GM23338 (cell line): Measurements from ENCODE around the gene DNAJC16. TPM values are rescaled to one million over a fixed set of nuclear protein-coding genes. Genes with fewer than 3 reads are reported as not detected.

Experiments
- ATAC-seq: fragments of 200-7000 bp; cut with Tn5 transposase; 3 replicates; pipeline ENCODE4 v1.9.1; 2020
- DNase-seq: peaks from one replicate; pipeline ENCODE4 v3.0.0-alpha.2; 2015; ENCODE audit warnings: low spot score
- H2AFZ ChIP-seq: fragments of 200-600 bp; sonication (generic); 2 replicates; pipeline ENCODE4 v1.8.0; 2016; ENCODE audit warnings: antibody characterized with exemption, mild to moderate bottlenecking, moderate library complexity
- H3F3A ChIP-seq: fragments of 200-600 bp; sonication (generic); replicated peaks from 2 replicates; pipeline ENCODE4 v1.8.0; 2017; ENCODE audit warnings: antibody characterized with exemption, mixed run types, low read depth
- H3K27ac ChIP-seq: fragments of 200-600 bp; sonication (generic); 2 replicates; pipeline ENCODE4 v1.6.1; 2016; ENCODE audit warnings: low read depth
- H3K27me3 ChIP-seq: fragments of 200-600 bp; sonication (generic); 2 replicates; pipeline ENCODE4 v1.8.0; 2016; ENCODE audit warnings: mild to moderate bottlenecking, mixed run types, moderate library complexity; ENCODE audit not compliant: insufficient read depth
- H3K36me3 ChIP-seq: fragments of 200-600 bp; sonication (generic); 2 replicates; pipeline ENCODE4 v1.8.0; 2016; ENCODE audit warnings: mild to moderate bottlenecking; ENCODE audit not compliant: insufficient read depth
- H3K4me1 ChIP-seq: fragments of 200-600 bp; sonication (generic); 2 replicates; pipeline ENCODE4 v1.8.0; 2016; ENCODE audit warnings: mild to moderate bottlenecking, moderate library complexity; ENCODE audit not compliant: insufficient read depth
- H3K4me2 ChIP-seq: fragments of 200-600 bp; sonication (generic); 2 replicates; pipeline ENCODE4 v1.7.1; 2017; ENCODE audit warnings: mixed run types
- H3K4me3 ChIP-seq: fragments of 200-600 bp; sonication (generic); 2 replicates; pipeline ENCODE4 v1.6.1; 2016; ENCODE audit warnings: mixed run types
- H3K79me2 ChIP-seq: fragments of 200-600 bp; sonication (generic); replicated peaks from 2 replicates; pipeline ENCODE4 v1.8.0; 2017; ENCODE audit warnings: mild to moderate bottlenecking; ENCODE audit not compliant: insufficient read depth
- H3K9me2 ChIP-seq: fragments of 200-600 bp; sonication (generic); 2 replicates; pipeline ENCODE4 v1.8.0; 2017; ENCODE audit not compliant: insufficient read depth
- H4K20me1 ChIP-seq: fragments of 200-600 bp; sonication (generic); replicated peaks from 2 replicates; pipeline ENCODE4 v1.8.0; 2017; ENCODE audit warnings: mild to moderate bottlenecking; ENCODE audit not compliant: insufficient read depth
- H3K27ac Mint-ChIP-seq: 2 replicates; pipeline ENCODE4 v1.8.0; 2020; ENCODE audit warnings: inconsistent platforms, mild to moderate bottlenecking, moderate library complexity, mixed read lengths
- H3K27me3 Mint-ChIP-seq: 3 replicates; pipeline ENCODE4 v1.8.0; 2022; ENCODE audit warnings: low read depth, mild to moderate bottlenecking, moderate library complexity, mixed read lengths, inconsistent platforms; ENCODE audit not compliant: insufficient read depth, poor library complexity
- H3K36me3 Mint-ChIP-seq: 3 replicates; pipeline ENCODE4 v1.8.0; 2021; ENCODE audit warnings: low read depth, mild to moderate bottlenecking, inconsistent platforms, moderate library complexity, mixed read lengths
- H3K4me1 Mint-ChIP-seq: 3 replicates; pipeline ENCODE4 v1.8.0; 2020; ENCODE audit warnings: mild to moderate bottlenecking, inconsistent platforms, mixed read lengths
- H3K4me3 Mint-ChIP-seq: 3 replicates; pipeline ENCODE4 v1.8.0; 2021; ENCODE audit warnings: moderate library complexity, mild to moderate bottlenecking, inconsistent platforms, mixed read lengths
- H3K9me3 Mint-ChIP-seq: 3 replicates; pipeline ENCODE4 v1.8.0; 2020; ENCODE audit warnings: moderate library complexity, mild to moderate bottlenecking, inconsistent platforms, mixed read lengths
- CTCF ChIP-seq, 2 experiments: fragments of 200-600 bp in 1 of 2; sonication (generic) in 1 of 2; conservative IDR thresholded peaks; 2 replicates each; pipeline versions ENCODE4 v1.5.1 to v1.6.1; 2016 to 2017; ENCODE audit warnings: antibody characterized with exemption in 2 of 2, low read depth in 2 of 2, mild to moderate bottlenecking in 2 of 2, moderate library complexity in 1 of 2
- EZH2phosphoT487 ChIP-seq: fragments of 200-600 bp; sonication (generic); IDR thresholded peaks from one replicate; pipeline ENCODE4 v1.8.1; 2018; ENCODE audit warnings: antibody characterized with exemption; ENCODE audit not compliant: unreplicated experiment
- JUNB ChIP-seq: IDR thresholded peaks from one replicate; pipeline ENCODE4 v1.6.1; 2016; ENCODE audit warnings: antibody characterized with exemption; ENCODE audit not compliant: unreplicated experiment
- POLR2AphosphoS5 ChIP-seq: IDR thresholded peaks from 2 replicates; pipeline ENCODE4 v1.6.1; 2016; ENCODE audit warnings: antibody characterized with exemption, low read depth
- REST ChIP-seq: IDR thresholded peaks from one replicate; pipeline ENCODE4 v1.6.1; 2018; ENCODE audit warnings: antibody characterized with exemption; ENCODE audit not compliant: unreplicated experiment
- STAT1 ChIP-seq: IDR thresholded peaks from one replicate; pipeline ENCODE4 v1.6.1; 2016; ENCODE audit warnings: antibody characterized with exemption; ENCODE audit not compliant: unreplicated experiment
- ZNF114 ChIP-seq: fragments of 250-450 bp; sonication (Bioruptor Pico); IDR thresholded peaks from 2 replicates; pipeline ENCODE4 v1.5.0; 2020; ENCODE audit warnings: mild to moderate bottlenecking, moderate library complexity
- ZNF331 ChIP-seq: fragments of 250-450 bp; sonication (Bioruptor Pico); IDR thresholded peaks from 2 replicates; pipeline ENCODE4 v1.5.0; 2020; ENCODE audit warnings: low read depth, mild to moderate bottlenecking, moderate library complexity
- polyA plus RNA-seq: library from polyadenylated mRNA; unstranded; fragments of >200 nt; fragmentation: Nextera tagmentation; extraction: Ambion mirVana; gene quantifications from 2 replicates; pipeline ENCODE4 v1.2.1, GENCODE V29; 2016
- total RNA-seq: library from RNA; depleted of rRNA; stranded (reverse); fragments of >200 nt; shearing (Covaris generic); gene quantifications from 2 replicates; pipeline ENCODE4 v1.2.3, GENCODE V29; 2014
- TF ChIP-seq, protein P1 (sequence below): fragments of 250-450 bp; sonication (Bioruptor Pico); IDR thresholded peaks from 2 replicates; pipeline ENCODE4 v1.5.0; 2020; ENCODE audit warnings: mild to moderate bottlenecking, moderate library complexity

Gene DNAJC16
- total and polyA plus RNA-seq, 2 experiments from 2014 or later, result 6.3 to 18.0 TPM

- H3K36me3 Mint-ChIP-seq, result peaks cover 35% of the 10 kb centered on the region
- no peaks in the 10 kb centered on the region for H3K9me2 ChIP-seq
- no peak overlapping the region for H2AFZ ChIP-seq
- H3K27me3 Mint-ChIP-seq, result no peaks in the 10 kb centered on the region
- H3K79me2 ChIP-seq, result no peaks in the 10 kb centered on the region
- no peak overlapping the region for H3K27ac ChIP-seq
- no peak overlapping the region for H3K4me2 ChIP-seq
- no peaks in the 10 kb centered on the region for H3K4me1 Mint-ChIP-seq
- H3K9me3 Mint-ChIP-seq, result no peaks in the 10 kb centered on the region
- H4K20me1 ChIP-seq, result no peaks in the 10 kb centered on the region; the same call in 1 of the 2 replicates
- H3K36me3 ChIP-seq, result peaks cover 7% of the 10 kb centered on the region; the same call in 1 of the 2 replicates
- no peak for ATAC-seq
- no peak overlapping the region for H3K4me3 ChIP-seq
- no peaks in the 10 kb centered on the region for H3K27me3 ChIP-seq
- H3K4me3 Mint-ChIP-seq, result no peak overlapping the region
- no peaks in the 10 kb centered on the region for H3F3A ChIP-seq
- no peak for TF ChIP-seq REST
- TF ChIP-seq ZNF114 (CRISPR knock-in tag), result no peak
- TF ChIP-seq CTCF (conservative IDR thresholded peaks at IDR 0.05; ENCODE audit: low read depth in 2 of 2), result no peak
- no peak for TF ChIP-seq ZNF331 (CRISPR knock-in tag)
- no peak for TF ChIP-seq POLR2AphosphoS5
- TF ChIP-seq, protein P1, sequence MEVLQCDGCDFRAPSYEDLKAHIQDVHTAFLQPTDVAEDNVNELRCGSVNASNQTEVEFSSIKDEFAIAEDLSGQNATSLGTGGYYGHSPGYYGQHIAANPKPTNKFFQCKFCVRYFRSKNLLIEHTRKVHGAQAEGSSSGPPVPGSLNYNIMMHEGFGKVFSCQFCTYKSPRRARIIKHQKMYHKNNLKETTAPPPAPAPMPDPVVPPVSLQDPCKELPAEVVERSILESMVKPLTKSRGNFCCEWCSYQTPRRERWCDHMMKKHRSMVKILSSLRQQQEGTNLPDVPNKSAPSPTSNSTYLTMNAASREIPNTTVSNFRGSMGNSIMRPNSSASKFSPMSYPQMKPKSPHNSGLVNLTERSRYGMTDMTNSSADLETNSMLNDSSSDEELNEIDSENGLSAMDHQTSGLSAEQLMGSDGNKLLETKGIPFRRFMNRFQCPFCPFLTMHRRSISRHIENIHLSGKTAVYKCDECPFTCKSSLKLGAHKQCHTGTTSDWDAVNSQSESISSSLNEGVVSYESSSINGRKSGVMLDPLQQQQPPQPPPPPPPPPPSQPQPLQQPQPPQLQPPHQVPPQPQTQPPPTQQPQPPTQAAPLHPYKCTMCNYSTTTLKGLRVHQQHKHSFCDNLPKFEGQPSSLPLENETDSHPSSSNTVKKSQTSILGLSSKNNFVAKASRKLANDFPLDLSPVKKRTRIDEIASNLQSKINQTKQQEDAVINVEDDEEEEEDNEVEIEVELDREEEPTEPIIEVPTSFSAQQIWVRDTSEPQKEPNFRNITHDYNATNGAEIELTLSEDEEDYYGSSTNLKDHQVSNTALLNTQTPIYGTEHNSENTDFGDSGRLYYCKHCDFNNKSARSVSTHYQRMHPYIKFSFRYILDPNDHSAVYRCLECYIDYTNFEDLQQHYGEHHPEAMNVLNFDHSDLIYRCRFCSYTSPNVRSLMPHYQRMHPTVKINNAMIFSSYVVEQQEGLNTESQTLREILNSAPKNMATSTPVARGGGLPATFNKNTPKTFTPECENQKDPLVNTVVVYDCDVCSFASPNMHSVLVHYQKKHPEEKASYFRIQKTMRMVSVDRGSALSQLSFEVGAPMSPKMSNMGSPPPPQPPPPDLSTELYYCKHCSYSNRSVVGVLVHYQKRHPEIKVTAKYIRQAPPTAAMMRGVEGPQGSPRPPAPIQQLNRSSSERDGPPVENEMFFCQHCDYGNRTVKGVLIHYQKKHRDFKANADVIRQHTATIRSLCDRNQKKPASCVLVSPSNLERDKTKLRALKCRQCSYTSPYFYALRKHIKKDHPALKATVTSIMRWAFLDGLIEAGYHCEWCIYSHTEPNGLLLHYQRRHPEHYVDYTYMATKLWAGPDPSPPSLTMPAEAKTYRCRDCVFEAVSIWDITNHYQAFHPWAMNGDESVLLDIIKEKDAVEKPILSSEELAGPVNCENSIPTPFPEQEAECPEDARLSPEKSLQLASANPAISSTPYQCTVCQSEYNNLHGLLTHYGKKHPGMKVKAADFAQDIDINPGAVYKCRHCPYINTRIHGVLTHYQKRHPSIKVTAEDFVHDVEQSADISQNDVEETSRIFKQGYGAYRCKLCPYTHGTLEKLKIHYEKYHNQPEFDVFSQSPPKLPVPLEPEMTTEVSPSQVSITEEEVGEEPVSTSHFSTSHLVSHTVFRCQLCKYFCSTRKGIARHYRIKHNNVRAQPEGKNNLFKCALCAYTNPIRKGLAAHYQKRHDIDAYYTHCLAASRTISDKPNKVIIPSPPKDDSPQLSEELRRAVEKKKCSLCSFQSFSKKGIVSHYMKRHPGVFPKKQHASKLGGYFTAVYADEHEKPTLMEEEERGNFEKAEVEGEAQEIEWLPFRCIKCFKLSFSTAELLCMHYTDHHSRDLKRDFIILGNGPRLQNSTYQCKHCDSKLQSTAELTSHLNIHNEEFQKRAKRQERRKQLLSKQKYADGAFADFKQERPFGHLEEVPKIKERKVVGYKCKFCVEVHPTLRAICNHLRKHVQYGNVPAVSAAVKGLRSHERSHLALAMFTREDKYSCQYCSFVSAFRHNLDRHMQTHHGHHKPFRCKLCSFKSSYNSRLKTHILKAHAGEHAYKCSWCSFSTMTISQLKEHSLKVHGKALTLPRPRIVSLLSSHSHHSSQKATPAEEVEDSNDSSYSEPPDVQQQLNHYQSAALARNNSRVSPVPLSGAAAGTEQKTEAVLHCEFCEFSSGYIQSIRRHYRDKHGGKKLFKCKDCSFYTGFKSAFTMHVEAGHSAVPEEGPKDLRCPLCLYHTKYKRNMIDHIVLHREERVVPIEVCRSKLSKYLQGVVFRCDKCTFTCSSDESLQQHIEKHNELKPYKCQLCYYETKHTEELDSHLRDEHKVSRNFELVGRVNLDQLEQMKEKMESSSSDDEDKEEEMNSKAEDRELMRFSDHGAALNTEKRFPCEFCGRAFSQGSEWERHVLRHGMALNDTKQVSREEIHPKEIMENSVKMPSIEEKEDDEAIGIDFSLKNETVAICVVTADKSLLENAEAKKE (CRISPR knock-in tag), result no peak
- no peak for TF ChIP-seq JUNB
- no peak for TF ChIP-seq STAT1
- TF ChIP-seq EZH2phosphoT487, result no peak
- DNase-seq, result no peak
- H3K4me1 ChIP-seq, result no peaks in the 10 kb centered on the region
- no peak overlapping the region for H3K27ac Mint-ChIP-seq
Measured at GRCh38 chr1:15543251-15543588, 16.6 kb downstream of the DNAJC16 start.
